GM06990 (cell line): ENCODE data around the gene VARS2.
A peak's percentile ranks its signal among the peaks of the same experiment; 100 is the strongest.

ENCODE experiments used
- DNase-seq: peaks from one replicate; pipeline ENCODE4 v3.0.0-alpha.2; 2011; ENCODE audit not compliant: insufficient read length; ENCODE audit errors: extremely low read depth
- H3K27me3 ChIP-seq: replicated peaks from 2 replicates; pipeline ENCODE4 v1.6.0; 2011; ENCODE audit warnings: low read length; ENCODE audit not compliant: control insufficient read depth, insufficient read depth
- H3K36me3 ChIP-seq: 2 replicates; pipeline ENCODE4 v1.5.1; 2011; ENCODE audit warnings: low read length; ENCODE audit not compliant: control insufficient read depth, insufficient read depth
- H3K4me3 ChIP-seq: replicated peaks from 2 replicates; pipeline ENCODE4 v1.5.1; 2011; ENCODE audit warnings: low read depth, mild to moderate bottlenecking, control low read depth, low read length
- TF ChIP-seq, protein P1 (sequence below): IDR thresholded peaks from 2 replicates; pipeline ENCODE4 v1.5.1; 2011; ENCODE audit warnings: low read length, control low read depth, mild to moderate bottlenecking, inconsistent platforms; ENCODE audit not compliant: insufficient read depth, poor library complexity, severe bottlenecking

VARS2 gene

GRCh38 chr6:30948811-30949210 is 34.8 kb downstream of the VARS2 start:
- H3K36me3 ChIP-seq, result no peaks in the 10 kb centered on the region
- no peak for DNase-seq
- TF ChIP-seq, protein P1, sequence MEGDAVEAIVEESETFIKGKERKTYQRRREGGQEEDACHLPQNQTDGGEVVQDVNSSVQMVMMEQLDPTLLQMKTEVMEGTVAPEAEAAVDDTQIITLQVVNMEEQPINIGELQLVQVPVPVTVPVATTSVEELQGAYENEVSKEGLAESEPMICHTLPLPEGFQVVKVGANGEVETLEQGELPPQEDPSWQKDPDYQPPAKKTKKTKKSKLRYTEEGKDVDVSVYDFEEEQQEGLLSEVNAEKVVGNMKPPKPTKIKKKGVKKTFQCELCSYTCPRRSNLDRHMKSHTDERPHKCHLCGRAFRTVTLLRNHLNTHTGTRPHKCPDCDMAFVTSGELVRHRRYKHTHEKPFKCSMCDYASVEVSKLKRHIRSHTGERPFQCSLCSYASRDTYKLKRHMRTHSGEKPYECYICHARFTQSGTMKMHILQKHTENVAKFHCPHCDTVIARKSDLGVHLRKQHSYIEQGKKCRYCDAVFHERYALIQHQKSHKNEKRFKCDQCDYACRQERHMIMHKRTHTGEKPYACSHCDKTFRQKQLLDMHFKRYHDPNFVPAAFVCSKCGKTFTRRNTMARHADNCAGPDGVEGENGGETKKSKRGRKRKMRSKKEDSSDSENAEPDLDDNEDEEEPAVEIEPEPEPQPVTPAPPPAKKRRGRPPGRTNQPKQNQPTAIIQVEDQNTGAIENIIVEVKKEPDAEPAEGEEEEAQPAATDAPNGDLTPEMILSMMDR, result no peak
- no peak overlapping the region for H3K4me3 ChIP-seq
- H3K27me3 ChIP-seq, result no peaks in the 10 kb centered on the region

DNA sequence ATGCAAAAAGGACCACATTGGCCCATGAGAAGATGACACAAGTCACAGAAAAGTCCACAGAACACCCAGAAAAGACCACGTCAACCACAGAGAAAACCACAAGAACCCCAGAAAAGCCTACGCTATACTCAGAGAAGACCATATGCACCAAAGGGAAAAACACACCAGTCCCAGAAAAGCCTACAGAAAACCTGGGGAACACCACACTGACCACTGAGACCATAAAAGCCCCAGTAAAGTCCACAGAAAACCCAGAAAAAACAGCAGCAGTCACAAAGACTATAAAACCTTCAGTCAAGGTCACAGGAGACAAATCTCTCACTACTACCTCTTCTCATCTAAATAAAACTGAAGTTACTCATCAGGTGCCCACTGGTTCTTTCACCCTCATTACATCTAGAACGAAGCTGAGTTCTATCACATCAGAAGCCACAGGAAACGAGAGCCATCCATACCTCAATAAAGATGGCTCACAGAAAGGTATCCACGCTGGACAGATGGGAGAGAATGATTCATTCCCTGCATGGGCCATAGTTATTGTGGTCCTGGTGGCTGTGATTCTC is 38.0 kb downstream of the VARS2 start:
- no peaks in the 10 kb centered on the region for H3K27me3 ChIP-seq
- H3K36me3 ChIP-seq, result no peaks in the 10 kb centered on the region
- peak; percentile 30 for DNase-seq
- TF ChIP-seq, protein P1, result no peak
- no peak overlapping the region for H3K4me3 ChIP-seq

- DNase-seq, result no peak
- TF ChIP-seq, protein P1, result no peak
- Histone ChIP-seq H3K36me3 (no peaks in the 10 kb centered on the region), H3K27me3 (no peaks in the 10 kb centered on the region), H3K4me3 (peak overlapping the region; percentile 54)
Observed at GRCh38 chr6:30954631-30955366, 40.8 kb downstream of the VARS2 start.

- DNase-seq, result peak; percentile 92
- Histone ChIP-seq H3K4me3 (peak overlapping the region; percentile 54), H3K27me3 (no peaks in the 10 kb centered on the region), H3K36me3 (no peaks in the 10 kb centered on the region)
- TF ChIP-seq, protein P1, result no peak
Observed at GRCh38 chr6:30955367-30956042, 41.5 kb downstream of the VARS2 start.

- Histone ChIP-seq H3K4me3 (no peak overlapping the region), H3K36me3 (no peaks in the 10 kb centered on the region), H3K27me3 (no peaks in the 10 kb centered on the region)
- TF ChIP-seq, protein P1, result no peak
- no peak for DNase-seq
Observed at GRCh38 chr6:30957716-30958115, 43.7 kb downstream of the VARS2 start.
